GM06990 (cell line): ENCODE measurements around the gene C20orf204.

Source experiments
- DNase-seq: peaks from one replicate; pipeline ENCODE4 v3.0.0-alpha.2; 2011; ENCODE audit not compliant: insufficient read length; ENCODE audit errors: extremely low read depth
- H3K27me3 ChIP-seq: replicated peaks from 2 replicates; pipeline ENCODE4 v1.6.0; 2011; ENCODE audit warnings: low read length; ENCODE audit not compliant: control insufficient read depth, insufficient read depth
- H3K36me3 ChIP-seq: 2 replicates; pipeline ENCODE4 v1.5.1; 2011; ENCODE audit warnings: low read length; ENCODE audit not compliant: control insufficient read depth, insufficient read depth
- H3K4me3 ChIP-seq: replicated peaks from 2 replicates; pipeline ENCODE4 v1.5.1; 2011; ENCODE audit warnings: low read depth, mild to moderate bottlenecking, control low read depth, low read length
- TF ChIP-seq, protein P1 (sequence below): IDR thresholded peaks from 2 replicates; pipeline ENCODE4 v1.5.1; 2011; ENCODE audit warnings: low read length, control low read depth, mild to moderate bottlenecking, inconsistent platforms; ENCODE audit not compliant: insufficient read depth, poor library complexity, severe bottlenecking

The C20orf204 gene

DNA sequence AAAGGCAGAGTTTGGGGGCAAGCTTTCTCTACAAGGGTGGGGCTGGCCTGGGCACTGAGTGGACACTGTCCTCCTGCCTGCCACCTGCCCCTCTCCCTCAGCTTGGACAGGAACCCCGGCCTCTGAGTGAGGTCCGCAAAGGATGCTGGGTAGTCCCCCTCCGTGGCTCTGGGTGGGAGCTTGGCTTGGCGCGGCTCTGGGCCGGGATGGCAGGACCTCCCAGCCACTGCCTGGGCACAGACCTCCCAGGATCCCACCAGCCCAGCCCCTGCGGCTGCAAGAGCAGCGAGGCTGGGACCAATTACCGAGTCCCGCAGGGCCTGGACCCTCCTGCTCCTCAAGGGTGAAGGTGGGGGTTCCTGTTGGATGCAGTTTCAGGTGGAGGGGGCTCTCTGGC lies 16.3 kb downstream of the C20orf204 start:
- TF ChIP-seq, protein P1, sequence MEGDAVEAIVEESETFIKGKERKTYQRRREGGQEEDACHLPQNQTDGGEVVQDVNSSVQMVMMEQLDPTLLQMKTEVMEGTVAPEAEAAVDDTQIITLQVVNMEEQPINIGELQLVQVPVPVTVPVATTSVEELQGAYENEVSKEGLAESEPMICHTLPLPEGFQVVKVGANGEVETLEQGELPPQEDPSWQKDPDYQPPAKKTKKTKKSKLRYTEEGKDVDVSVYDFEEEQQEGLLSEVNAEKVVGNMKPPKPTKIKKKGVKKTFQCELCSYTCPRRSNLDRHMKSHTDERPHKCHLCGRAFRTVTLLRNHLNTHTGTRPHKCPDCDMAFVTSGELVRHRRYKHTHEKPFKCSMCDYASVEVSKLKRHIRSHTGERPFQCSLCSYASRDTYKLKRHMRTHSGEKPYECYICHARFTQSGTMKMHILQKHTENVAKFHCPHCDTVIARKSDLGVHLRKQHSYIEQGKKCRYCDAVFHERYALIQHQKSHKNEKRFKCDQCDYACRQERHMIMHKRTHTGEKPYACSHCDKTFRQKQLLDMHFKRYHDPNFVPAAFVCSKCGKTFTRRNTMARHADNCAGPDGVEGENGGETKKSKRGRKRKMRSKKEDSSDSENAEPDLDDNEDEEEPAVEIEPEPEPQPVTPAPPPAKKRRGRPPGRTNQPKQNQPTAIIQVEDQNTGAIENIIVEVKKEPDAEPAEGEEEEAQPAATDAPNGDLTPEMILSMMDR = no peak
- no peak overlapping the region for H3K4me3 ChIP-seq
- no peaks in the 10 kb centered on the region for H3K36me3 ChIP-seq
- no peak for DNase-seq
- no peaks in the 10 kb centered on the region for H3K27me3 ChIP-seq

DNA sequence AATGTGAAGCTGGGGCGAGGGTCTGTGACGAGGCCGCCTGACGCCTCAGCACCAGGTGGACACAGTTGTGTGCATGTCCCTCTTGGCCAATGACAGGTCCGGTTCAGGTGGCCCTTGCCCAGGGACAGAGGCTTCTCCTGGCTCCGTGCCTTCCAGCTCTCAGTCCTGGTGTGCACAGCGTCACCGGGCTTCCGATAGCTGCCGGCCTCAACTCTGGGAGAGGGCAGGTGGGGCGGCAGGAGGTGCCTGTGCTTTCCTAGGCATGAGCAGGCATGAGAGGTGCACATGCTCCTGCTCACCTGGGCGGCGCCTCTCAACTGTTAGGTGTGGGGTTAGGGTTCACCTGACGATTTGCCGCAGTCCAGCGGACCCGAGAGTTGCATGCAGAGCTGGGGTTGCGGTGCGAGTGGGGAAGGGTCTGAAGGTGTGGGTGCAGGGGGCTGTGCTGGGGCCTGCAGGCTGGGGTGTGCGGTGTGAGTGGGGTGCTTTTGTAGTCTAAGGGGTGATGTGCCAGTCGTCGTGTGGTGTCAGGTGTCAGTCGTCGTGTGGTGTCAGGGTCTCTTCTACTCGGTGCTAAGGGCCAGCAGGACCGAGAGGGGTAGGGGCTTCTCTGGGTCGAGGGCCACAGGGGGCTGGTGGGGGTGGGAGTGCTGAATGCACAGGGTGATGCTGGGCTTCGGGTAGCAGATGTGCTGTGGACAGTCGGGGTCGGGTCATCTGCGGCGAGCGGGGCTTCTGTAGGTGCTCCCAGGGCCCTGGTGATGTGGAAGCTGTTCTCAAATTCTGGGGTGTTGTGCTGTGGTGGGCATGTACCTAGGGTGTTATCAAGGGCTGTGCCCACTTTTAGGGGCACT lies 17.2 kb downstream of the C20orf204 start:
- no peak for DNase-seq
- H3K36me3 ChIP-seq = no peaks in the 10 kb centered on the region
- no peaks in the 10 kb centered on the region for H3K27me3 ChIP-seq
- TF ChIP-seq, protein P1 = no peak
- no peak overlapping the region for H3K4me3 ChIP-seq

DNA sequence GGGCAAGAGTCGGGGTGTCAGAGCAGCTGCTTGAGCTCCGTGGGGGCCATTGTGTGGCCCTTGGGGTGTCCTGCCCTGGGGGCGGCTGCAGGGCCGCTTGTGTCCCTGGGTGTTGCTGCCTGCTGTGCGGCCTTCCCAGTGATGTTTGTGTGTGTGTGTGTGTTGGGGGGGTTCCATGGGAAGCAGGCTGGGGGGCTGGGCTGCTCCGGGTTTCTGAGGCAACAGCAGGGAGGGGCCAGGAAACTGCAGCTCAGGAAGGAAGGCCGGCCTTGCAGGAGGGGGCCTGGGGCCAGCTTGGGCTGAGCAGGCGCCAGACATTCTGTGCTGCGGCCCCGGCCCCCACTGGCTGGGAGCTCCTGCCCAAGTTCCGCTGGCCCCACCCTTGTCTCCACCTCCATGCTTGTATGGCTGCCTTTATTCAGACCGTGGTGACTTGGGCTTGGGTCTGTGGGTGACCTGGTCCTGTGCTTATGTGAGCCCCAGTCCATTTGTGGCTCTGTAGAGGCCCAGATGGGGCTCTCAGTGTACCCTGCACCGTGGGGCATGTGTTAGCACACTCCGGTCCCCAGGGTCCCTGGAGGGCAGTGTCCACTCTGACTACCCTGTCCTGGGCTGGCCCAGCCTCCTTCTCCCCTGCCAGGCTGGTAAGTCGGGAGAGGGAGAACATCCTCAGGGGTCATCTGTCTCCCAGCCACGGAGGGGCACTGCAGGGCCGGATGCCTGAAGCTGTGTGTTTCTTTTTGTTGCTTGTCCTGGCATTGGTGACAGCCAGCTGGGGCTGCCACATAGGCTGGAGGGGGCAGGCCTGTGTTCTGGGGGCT lies 18.1 kb downstream of the C20orf204 start:
- TF ChIP-seq, protein P1 = peak; percentile 48
- Histone ChIP-seq H3K36me3 (no peaks in the 10 kb centered on the region), H3K4me3 (no peak overlapping the region), H3K27me3 (no peaks in the 10 kb centered on the region)
- no peak for DNase-seq

DNA sequence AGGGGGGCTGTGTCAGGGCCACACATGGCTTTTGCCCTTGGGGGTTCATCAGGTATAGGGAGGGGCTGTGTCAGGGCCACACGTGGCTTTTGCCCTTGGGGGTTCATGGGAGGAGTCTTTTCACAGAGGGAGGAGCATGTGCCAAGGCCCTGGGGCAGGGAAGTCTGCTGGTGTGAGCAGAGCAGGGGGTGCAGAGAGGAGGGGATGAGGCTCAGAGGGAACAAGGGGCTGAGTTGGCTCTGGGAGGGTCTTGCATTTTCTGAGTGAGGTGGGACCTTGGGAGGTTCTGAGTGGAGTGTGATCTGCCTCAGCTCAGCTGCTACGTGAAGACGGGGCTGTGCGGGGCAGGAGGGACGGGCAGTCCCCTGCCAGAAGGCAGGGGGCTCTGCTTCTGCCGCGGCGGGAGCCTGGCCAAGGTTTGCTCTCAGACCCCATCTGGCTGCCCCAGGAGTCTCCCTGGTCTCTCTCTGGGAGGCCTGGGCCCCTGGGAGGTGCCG lies 19.5 kb downstream of the C20orf204 start:
- Histone ChIP-seq H3K36me3 (no peaks in the 10 kb centered on the region), H3K4me3 (no peak overlapping the region), H3K27me3 (no peaks in the 10 kb centered on the region)
- DNase-seq = no peak
- TF ChIP-seq, protein P1 = no peak

DNA sequence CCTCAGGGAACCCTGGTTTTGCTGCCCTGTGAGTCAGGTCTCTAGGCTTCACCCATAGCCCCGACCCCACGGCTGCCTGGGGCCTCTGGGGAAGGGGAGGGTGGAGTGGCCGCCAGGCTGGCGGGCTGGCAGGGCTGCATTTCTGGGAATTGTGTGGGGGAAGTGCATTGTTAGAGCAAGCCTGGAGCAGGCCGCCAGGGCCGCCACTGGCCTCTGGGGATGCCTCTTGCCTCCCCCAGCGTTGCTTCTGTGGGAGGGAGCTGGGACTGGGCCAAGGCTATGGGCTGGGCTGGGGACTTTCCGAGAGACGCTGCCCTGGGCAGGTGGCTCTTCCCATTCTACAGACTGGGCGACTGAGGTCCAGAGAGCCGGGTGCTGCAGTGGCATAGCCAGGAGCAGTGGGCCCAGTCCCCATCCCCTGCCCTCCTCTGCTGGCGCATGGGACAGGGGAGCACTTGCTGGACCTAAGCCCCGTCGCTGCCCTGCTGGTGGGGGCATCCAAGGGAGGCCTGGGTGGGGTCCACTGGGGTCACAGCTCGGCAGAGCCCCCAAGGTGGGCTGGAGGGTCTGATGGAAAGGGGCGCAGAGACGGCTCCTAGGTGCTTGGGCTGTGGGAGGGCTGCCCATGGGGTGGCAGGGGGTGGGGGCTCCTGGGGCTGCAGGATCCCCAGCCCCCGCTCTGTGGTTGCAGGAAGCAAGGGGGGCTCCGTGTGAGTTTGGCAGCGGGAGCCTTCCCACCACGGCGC lies 20.1 kb downstream of the C20orf204 start:
- no peak for DNase-seq
- Histone ChIP-seq H3K4me3 (no peak overlapping the region), H3K36me3 (no peaks in the 10 kb centered on the region), H3K27me3 (no peaks in the 10 kb centered on the region)
- TF ChIP-seq, protein P1 = no peak
